ENCODE results near the gene MMP28.

GRCh38 chr17:35717475-35717874 is 78.0 kb downstream of the MMP28 start:
- TF ChIP-seq CTCF (IDR thresholded peaks at IDR 0.05), result no peak
- TF ChIP-seq POLR2A (IDR thresholded peaks at IDR 0.05), result no peak

Measured in lower leg skin (tissue), 3 donors.